ENCODE measurements around the gene HOXA7. TPM values are rescaled to one million over a fixed set of nuclear protein-coding genes. Genes with fewer than 3 reads are reported as not detected.

The HOXA7 gene
- total RNA-seq, 1 donor from 2014 or later, result not detected

DNA sequence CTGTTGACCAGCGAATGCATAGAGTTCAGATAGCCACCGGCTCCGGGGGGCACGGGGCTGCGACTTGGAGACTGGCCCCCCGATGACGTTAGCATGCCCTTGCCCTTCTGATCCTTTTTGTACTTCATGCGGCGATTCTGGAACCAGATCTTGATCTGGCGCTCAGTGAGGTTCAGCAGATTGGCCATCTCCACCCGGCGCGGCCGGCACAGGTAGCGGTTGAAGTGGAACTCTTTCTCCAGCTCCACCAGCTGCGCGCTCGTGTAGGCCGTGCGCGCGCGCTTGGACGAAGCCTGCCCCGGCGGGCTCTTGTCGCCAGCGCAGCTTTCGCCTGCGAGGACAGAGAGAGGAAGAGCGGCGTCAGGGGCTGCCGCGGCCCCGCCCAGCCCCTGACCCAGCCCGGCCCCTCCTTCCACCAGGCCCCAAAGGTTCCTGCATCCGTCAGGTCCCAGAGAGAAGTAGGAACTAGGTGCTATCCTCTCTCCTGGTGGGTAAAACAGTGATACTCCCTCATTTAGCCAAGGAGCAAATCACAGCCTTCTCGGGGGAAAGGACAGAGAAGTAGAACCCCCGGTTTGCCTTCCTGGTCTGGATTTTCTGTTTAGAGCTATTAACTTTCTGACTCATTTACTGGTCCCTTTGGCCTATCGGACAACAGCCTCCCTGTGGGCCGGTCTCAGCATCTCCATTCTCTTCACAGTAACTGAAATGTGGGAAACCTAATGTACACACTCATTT lies 47.9 kb downstream of the HOXA7 start:
- Histone ChIP-seq H3K27me3 (peaks cover 100% of the 10 kb centered on the region), H3K9ac (no peak overlapping the region), H3K4me2 (no peak overlapping the region), H3K27ac (no peak overlapping the region), H3K4me3 (no peak overlapping the region), H4K20me1 (ENCODE audit: low read depth) (peaks cover 100% of the 10 kb centered on the region), H3K79me2 (ENCODE audit: low read depth) (no peaks in the 10 kb centered on the region), H3F3A (ENCODE audit: low read depth) (peaks cover 24% of the 10 kb centered on the region), H2AFZ (replicated peaks) (no peak overlapping the region), H3K9me3 (ENCODE audit: low read depth) (no peaks in the 10 kb centered on the region), H3K36me3 (no peaks in the 10 kb centered on the region), H3K4me1 (no peaks in the 10 kb centered on the region)
- H3K9me3 Mint-ChIP-seq, result peaks cover 3% of the 10 kb centered on the region
- TF ChIP-seq EZH2phosphoT487 (IDR thresholded peaks at IDR 0.05) (peak; percentile 86), EZH2 (IDR thresholded peaks at IDR 0.05) (peak; percentile 94)
- TF ChIP-seq, protein P1, sequence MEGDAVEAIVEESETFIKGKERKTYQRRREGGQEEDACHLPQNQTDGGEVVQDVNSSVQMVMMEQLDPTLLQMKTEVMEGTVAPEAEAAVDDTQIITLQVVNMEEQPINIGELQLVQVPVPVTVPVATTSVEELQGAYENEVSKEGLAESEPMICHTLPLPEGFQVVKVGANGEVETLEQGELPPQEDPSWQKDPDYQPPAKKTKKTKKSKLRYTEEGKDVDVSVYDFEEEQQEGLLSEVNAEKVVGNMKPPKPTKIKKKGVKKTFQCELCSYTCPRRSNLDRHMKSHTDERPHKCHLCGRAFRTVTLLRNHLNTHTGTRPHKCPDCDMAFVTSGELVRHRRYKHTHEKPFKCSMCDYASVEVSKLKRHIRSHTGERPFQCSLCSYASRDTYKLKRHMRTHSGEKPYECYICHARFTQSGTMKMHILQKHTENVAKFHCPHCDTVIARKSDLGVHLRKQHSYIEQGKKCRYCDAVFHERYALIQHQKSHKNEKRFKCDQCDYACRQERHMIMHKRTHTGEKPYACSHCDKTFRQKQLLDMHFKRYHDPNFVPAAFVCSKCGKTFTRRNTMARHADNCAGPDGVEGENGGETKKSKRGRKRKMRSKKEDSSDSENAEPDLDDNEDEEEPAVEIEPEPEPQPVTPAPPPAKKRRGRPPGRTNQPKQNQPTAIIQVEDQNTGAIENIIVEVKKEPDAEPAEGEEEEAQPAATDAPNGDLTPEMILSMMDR (IDR thresholded peaks at IDR 0.05), result no peak
- no peaks in the 10 kb centered on the region for H3K4me1 Mint-ChIP-seq
- peaks cover 95% of the 10 kb centered on the region for H3K27me3 Mint-ChIP-seq (ENCODE audit: insufficient read depth, low read depth)
- peak overlapping the region; percentile 49 for H3K4me3 Mint-ChIP-seq
- H3K36me3 Mint-ChIP-seq, result no peaks in the 10 kb centered on the region
- peak; percentile 83 for DNase-seq (ENCODE audit: low spot score)
- no peak overlapping the region for H3K27ac Mint-ChIP-seq

DNA sequence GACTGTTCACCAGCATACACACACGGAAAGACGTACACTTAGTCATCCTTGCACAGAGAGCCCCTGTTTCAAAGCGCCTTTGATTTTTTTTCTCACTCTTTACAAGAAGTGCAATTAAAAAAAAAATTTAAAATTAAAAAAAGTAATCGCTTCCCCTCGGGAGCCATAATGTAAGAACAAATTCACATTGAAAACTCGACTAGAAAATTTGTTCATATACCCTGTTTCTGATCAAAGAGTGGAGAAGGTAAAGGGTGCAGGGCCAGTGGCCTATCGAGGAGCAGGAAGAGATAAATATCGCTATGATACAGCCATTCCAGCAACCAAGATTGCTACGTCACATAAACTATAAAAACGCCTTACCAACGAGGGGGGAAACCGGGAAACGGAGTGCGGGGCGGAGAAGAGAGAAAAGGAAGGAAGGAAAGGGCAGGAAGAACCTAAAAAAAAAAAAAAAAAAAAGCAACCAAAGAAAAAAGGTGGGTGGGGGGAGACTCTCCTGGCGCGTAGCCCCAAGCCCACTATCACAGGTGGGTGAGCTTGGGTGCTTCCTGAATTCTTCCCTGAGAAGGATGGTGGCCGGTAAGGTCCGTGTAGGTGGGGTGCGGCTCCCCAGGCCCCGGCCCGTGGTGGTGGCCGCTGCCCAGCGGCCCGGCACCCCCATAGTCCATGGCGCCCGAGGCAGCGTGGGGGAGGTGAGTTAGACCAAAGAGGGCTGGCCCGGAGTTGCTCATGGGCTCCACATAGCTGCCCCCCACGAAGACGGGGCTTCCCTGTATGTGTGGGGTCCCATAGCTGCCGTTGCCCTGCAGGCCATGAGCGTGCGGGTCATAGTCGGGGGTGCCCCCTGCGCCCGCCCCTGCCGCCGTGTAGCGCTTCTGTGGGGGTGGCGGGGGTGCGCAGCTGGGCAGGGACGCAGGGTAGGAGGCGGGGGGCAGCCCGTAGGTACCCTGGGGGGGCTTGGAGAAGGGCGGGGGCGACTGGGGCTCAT lies 48.8 kb downstream of the HOXA7 start:
- Histone ChIP-seq H3K27ac (no peak overlapping the region), H3K9me3 (ENCODE audit: low read depth) (no peaks in the 10 kb centered on the region), H2AFZ (replicated peaks) (no peak overlapping the region), H3K4me2 (no peak overlapping the region), H3K79me2 (ENCODE audit: low read depth) (no peaks in the 10 kb centered on the region), H3K27me3 (peaks cover 100% of the 10 kb centered on the region), H3K4me3 (no peak overlapping the region), H3K36me3 (no peaks in the 10 kb centered on the region), H3F3A (ENCODE audit: low read depth) (peaks cover 16% of the 10 kb centered on the region), H3K9ac (no peak overlapping the region), H3K4me1 (no peaks in the 10 kb centered on the region), H4K20me1 (ENCODE audit: low read depth) (peaks cover 100% of the 10 kb centered on the region)
- no peak overlapping the region for H3K27ac Mint-ChIP-seq
- no peak overlapping the region for H3K4me3 Mint-ChIP-seq
- TF ChIP-seq EZH2 (IDR thresholded peaks at IDR 0.05), result no peak
- TF ChIP-seq EZH2phosphoT487 (IDR thresholded peaks at IDR 0.05), result peak; percentile 1
- no peaks in the 10 kb centered on the region for H3K4me1 Mint-ChIP-seq
- DNase-seq (ENCODE audit: low spot score), result no peak
- H3K27me3 Mint-ChIP-seq (ENCODE audit: insufficient read depth, low read depth), result peaks cover 97% of the 10 kb centered on the region
- no peaks in the 10 kb centered on the region for H3K36me3 Mint-ChIP-seq
- peaks cover 3% of the 10 kb centered on the region for H3K9me3 Mint-ChIP-seq

DNA sequence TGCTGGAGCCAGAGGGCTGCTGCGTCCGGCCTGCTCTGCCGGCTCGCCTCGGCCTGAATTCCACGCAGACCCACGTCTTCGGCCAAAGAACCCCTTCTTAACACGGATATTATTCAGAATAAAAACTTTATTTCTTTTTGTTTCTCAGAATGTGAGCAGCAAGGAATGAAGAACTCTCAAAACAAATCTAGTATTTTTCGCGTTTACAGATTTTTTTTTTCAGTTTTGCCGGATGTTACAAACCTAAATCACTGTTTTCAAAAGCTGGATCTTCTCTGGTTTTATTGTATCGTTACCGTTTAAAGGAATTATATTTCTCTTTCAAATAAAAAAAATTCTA lies 49.6 kb downstream of the HOXA7 start:
- no peak overlapping the region for H3K4me3 Mint-ChIP-seq
- Histone ChIP-seq H3K4me1 (no peaks in the 10 kb centered on the region), H3K4me3 (no peak overlapping the region), H3F3A (ENCODE audit: low read depth) (peaks cover 11% of the 10 kb centered on the region), H4K20me1 (ENCODE audit: low read depth) (peaks cover 100% of the 10 kb centered on the region), H3K27me3 (peaks cover 100% of the 10 kb centered on the region), H3K27ac (no peak overlapping the region), H3K4me2 (no peak overlapping the region), H3K36me3 (no peaks in the 10 kb centered on the region), H3K9ac (no peak overlapping the region), H3K79me2 (ENCODE audit: low read depth) (no peaks in the 10 kb centered on the region), H2AFZ (replicated peaks) (no peak overlapping the region), H3K9me3 (ENCODE audit: low read depth) (no peaks in the 10 kb centered on the region)
- peaks cover 96% of the 10 kb centered on the region for H3K27me3 Mint-ChIP-seq (ENCODE audit: insufficient read depth, low read depth)
- DNase-seq (ENCODE audit: low spot score), result no peak
- H3K27ac Mint-ChIP-seq, result no peak overlapping the region
- H3K36me3 Mint-ChIP-seq, result no peaks in the 10 kb centered on the region
- TF ChIP-seq, protein P1 (IDR thresholded peaks at IDR 0.05), result no peak
- peak; percentile 80 for TF ChIP-seq EZH2 (IDR thresholded peaks at IDR 0.05)
- H3K9me3 Mint-ChIP-seq, result peaks cover 3% of the 10 kb centered on the region
- no peaks in the 10 kb centered on the region for H3K4me1 Mint-ChIP-seq

Measured in neural progenitor cell (in vitro differentiated cells).